TTC549 (cell line): Measurements from ENCODE around the gene IL1RN.

Experiments used
- FAIRE-seq: peaks from 2 replicates; lab custom pipeline; 2012; peaks lifted over from hg19 to GRCh38; lab: Jason Lieb, UNC

IL1RN gene

DNA sequence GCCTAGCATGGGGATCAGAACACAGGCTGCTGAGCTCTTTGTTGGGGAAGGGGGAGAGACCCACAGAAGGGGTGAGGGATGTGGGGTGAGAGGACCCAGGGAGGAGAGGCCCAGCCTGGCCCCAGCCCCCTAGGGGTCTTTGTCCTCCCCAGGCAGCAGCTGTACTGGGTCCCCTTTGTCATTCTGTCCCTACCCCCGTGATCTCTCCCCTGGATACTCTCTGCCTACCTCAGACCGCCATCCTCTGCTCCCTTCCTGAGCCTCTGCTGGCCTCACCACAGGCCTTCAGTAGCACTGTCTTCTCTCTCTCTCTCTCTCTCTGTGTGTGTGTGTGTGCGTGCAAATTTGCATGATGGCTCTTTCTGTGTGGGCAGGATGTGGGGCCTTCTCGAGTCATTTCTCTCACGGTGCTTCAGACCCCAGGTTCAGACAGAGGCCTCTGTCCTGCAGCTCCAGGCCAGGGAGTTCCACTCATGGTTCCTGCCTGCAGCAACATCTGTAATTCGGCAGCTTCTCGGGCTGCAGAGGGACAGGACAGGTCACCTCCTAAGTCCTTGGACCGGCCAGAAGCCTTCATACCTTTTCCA lies 47.7 kb downstream of the IL1RN start:
- FAIRE-seq: no peak

DNA sequence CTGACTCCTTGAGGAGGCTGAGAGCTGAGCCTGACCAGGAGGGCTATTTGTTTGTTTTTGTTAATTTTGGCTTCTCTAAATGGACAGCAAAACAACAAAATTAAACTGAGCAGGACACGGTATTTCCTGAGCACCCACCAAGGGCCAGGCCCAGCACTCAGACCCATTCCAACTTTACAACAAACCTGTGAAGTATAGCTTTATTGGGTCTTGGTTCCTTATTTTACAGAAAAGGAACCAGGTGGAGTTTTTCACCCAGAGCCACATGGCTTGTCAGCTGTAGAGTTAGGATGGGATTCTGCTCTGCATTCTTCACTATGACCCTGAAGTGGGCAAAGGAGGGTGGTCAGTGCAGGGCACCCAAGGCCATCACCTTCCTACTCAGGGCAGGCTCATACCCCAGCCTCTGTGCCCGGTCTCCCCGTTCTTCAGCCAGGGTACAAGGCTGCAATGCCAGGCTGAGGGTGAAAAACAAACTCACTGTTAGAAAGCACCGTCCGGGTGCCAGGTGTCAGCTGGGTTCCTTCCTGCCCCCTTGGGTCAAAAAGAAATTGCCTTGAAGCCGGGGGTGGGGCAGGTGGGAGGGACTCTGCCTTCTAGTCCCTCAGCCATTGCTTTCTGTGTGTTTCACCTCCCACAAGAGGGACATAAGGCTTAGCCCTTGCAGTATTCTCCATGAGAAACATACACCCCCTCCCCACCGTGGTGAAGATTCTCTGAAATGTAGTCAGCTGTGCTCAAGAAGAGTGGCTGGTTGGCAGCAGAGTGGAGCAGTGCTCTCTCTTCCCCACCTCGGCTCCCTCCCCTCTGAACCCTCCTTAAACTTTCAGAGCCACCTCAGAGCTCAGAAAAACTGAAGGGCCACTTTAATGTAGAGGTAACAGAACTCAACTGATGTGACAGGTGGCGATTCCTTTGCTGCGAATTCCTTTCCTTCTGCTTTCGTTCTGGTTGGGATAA lies 48.6 kb downstream of the IL1RN start:
- no peak for FAIRE-seq

GRCh38 chr2:113176696-113177355 lies 49.4 kb downstream of the IL1RN start:
- no peak for FAIRE-seq

DNA sequence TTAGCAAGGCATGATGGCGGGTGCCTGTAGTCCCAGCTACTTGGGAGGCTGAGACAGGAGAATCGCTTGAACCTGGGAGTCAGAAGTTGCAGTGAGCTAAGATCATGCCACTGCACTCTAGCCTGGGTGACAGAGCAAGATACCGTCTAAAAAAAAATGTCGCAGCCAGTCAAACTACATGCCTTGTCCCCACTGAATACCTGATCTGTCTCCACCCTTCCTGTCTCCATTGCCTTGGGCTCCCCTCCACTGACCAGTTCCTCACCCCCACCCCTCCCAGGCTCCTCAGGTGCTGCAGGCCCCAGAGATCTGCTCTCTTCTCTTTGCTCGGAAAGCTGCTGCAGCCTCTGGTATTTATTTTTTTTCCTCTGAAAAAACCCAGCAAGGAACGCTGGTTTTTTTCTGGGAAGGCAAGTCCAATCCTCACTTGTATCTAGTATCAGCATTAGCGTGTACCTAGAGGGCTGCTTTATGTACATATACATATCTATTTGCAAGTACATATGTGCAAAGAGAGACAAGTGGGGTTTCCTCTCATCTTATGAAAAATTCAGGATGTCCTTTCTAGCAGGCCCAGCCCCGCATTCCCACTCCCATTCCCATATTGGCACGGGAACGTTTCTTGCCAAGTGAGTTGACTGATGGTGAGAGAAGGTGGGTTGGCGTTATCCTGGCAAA lies 50.8 kb downstream of the IL1RN start:
- FAIRE-seq: no peak

- no peak for FAIRE-seq
Measured at GRCh38 chr2:113178891-113179290, 51.5 kb downstream of the IL1RN start.

GRCh38 chr2:113179446-113180045 lies 52.1 kb downstream of the IL1RN start:
- no peak for FAIRE-seq

DNA sequence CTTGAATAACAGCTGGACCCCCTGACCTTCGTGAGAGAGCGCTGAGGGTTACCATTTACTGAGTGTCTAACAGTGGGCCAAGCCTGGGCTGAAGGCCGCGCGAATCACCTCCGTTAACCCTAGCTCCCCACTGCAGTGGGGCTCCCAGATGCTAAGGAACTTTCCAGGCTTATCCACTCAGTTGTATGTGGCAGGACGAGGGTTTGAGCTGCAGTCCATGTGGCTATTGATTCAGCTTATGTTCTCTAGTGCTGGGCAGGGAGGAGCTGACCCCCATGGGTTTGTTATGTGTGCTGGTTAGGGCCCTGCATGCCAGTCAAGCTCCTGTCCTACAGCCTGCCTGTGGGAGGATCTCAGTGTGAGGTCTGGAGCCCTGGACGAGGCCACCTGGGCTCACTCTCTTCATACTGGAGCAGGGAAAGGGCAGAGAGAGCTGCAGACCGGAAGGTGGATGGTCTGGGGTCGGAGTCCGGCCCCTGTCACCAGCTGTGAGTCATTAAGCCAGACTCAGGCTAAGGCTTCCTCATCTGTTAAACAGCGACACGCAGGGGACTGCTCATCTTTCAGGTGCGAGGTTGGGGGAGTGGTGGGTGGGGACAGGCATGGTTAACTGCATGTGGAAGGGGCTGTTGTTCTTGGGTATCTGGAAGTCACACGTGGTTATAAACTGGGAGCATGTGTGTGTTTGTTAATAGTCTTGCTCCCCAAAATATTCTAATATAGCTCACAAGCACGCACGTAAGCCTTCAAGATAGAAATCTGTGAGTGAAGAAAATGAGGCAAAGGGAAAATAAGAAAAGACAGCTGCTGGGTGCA lies 52.9 kb downstream of the IL1RN start:
- FAIRE-seq: no peak

DNA sequence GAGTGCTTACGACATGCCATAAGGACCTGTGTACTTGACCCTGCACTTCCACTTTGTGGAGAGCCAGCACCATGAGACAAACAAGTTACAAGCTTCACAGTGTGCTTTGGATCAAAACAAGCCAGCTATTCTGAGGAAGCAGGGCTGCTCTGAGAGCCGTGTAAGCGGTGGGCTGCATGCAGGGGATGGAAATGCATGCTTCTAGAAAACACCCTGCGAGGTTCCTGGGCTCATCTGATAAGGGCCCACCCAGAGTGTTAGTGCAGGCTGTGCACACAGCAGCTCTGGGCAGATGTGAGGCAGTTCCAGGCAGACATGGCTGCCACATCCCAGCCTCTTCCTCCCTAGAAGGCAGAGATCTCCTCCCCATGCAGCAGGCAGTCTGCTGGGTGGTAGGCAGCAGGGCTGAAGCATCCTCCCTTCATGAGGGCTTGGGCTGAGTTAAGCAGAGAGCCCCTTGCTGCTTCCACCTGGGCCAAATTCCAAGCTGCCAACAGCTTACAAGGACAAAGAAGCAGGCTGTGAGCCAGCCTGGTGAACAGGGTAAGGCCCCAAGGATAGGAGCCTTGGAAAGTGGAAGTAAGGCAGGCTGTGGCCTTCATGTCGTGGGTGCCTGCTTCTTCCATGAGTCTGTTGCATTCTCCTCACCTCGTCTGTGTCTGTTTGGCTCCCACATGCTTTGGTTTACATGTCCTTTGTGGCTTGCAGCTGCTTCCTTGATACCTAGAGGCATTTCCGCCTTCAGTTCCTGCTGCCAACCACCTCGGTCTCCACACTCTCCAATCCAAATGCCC lies 54.1 kb downstream of the IL1RN start:
- no peak for FAIRE-seq

GRCh38 chr2:113182471-113183260 lies 55.3 kb downstream of the IL1RN start:
- FAIRE-seq: no peak

DNA sequence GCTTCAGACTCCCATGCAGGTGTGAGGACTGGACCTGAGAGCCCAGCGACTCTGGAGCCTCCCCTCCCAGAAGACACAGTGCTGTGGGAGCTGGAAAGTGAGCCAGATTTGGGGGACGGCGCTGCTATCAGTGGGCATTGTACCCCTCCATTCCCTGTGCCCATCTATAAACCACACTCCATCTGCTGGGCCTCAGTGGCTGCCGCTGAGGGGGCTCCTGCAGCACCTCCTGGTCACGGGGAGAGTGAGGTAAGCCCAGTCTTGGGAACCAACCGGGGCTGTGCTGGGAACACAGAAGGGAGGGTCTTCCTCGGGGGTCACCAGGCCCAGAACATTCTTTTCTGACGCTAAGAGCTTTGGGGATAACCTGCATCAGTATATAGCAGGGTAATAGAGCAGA lies 55.9 kb downstream of the IL1RN start:
- no peak for FAIRE-seq
